K562 (cell line): ENCODE results near the gene HOXC12.

Source experiments
- CEBPB ChIP-seq: fragments of 450-650 bp; IDR thresholded peaks from 2 replicates; pipeline ENCODE4 v1.6.1; 2016; ENCODE audit warnings: missing genetic modification characterization, missing compliant biosample characterization
- NFIC ChIP-seq: fragments of 450-650 bp; IDR thresholded peaks from 2 replicates; pipeline ENCODE4 v1.6.1; 2017; ENCODE audit warnings: mild to moderate bottlenecking, inconsistent platforms
- PHB2 ChIP-seq: fragments of 450-650 bp; IDR thresholded peaks from 2 replicates; pipeline ENCODE4 v1.6.1; 2017; ENCODE audit warnings: low read depth
- POLR2A ChIP-seq: fragments of 450-650 bp; conservative IDR thresholded peaks from 2 replicates; pipeline ENCODE4 v1.6.1; 2016
- SMAD3 ChIP-seq: fragments of 450-650 bp; formaldehyde crosslinking; conservative IDR thresholded peaks from 2 replicates; pipeline ENCODE4 v1.4.0; 2020; ENCODE audit warnings: mild to moderate bottlenecking
- TF ChIP-seq, protein P1 (sequence below): IDR thresholded peaks from 2 replicates; pipeline ENCODE4 v1.6.1; 2012; ENCODE audit warnings: low read depth, low read length, improper control_type of control experiment, borderline replicate concordance

GRCh38 chr12:53937596-53938325, 16.9 kb upstream of the HOXC12 start:
- TF ChIP-seq CEBPB (no peak), PHB2 (no peak), NFIC (no peak), SMAD3 (CRISPR knock-in tag) (no peak), POLR2A (no peak)
- TF ChIP-seq, protein P1, sequence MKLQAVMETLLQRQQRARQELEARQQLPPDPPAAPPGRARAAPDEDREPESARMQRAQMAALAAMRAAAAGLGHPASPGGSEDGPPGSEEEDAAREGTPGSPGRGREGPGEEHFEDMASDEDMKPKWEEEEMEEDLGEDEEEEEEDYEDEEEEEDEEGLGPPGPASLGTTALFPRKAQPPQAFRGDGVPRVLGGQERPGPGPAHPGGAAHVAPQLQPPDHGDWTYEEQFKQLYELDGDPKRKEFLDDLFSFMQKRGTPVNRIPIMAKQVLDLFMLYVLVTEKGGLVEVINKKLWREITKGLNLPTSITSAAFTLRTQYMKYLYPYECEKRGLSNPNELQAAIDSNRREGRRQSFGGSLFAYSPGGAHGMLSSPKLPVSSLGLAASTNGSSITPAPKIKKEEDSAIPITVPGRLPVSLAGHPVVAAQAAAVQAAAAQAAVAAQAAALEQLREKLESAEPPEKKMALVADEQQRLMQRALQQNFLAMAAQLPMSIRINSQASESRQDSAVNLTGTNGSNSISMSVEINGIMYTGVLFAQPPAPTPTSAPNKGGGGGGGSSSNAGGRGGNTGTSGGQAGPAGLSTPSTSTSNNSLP = no peak
